GM19395 (cell line): Measurements from ENCODE around the gene CHN2.
A peak's percentile ranks its signal among the peaks of the same experiment; 100 is the strongest.
"Not testable (repeated sequence)": the region's sequence is repeated elsewhere in the genome, so short reads cannot be mapped to it uniquely, and the experiment has no call there.

Source experiments
- ATAC-seq: cut with Tn5 transposase; IDR thresholded peaks from one replicate; pipeline ENCODE4 v1.9.1; 2021; ENCODE audit warnings: mild to moderate bottlenecking, moderate library complexity; ENCODE audit not compliant: unreplicated experiment

The CHN2 gene

GRCh38 chr7:29185613-29186012 lies 9.0 kb upstream of the CHN2 start:
- no peak for ATAC-seq

GRCh38 chr7:29189743-29190201 lies 4.8 kb upstream of the CHN2 start:
- peak; percentile 66 for ATAC-seq

DNA sequence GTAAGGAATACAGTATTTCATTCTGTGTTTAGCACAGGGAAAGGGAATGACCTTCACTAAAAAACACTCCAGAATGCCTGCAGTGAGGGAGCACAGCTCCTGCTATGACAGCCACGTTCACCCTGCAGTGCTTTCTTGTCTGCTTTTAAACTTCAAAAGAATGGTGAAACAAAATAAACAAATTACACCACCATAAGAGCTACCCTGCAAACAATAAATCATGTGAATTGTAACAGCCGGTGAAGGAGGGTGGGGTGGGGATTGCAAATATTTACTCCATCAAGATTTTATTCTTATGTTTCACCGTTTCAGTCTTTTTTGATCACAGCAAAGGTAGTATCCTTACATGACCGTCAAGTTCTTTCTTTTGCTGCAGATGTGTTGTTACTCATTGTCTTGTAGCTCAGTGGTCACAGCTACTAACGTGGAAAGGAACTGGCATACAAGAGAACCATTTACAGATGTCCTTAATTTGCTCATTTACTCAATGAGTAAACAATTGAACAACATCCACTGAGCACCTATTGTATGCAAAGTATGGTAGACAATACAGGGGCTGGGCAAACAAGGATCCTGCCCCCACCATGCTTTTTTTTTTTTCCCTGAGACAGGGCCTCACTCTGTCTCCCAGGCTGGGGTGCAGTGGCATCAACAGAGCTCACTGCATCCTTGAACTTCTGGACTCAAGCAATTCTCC lies 4.1 kb upstream of the CHN2 start:
- ATAC-seq: no peak

DNA sequence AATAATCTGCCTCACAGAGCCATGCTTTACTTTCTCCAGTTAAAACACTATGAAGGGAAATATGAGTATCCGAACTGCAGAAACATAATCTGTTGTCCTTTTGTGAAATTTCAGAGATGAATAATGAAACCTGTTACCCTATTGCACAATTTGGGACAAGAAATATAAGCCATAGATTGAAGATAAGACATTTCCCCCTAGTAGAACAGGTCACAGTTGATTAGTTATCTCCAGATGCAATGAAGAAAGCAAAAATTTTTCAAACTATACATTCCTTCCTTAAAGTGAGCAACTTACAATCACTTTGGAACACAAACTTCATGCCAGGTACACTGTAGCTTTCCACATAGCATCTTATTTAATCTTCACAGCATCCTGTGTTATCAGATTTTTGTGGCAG lies 2.3 kb upstream of the CHN2 start:
- ATAC-seq: no peak

DNA sequence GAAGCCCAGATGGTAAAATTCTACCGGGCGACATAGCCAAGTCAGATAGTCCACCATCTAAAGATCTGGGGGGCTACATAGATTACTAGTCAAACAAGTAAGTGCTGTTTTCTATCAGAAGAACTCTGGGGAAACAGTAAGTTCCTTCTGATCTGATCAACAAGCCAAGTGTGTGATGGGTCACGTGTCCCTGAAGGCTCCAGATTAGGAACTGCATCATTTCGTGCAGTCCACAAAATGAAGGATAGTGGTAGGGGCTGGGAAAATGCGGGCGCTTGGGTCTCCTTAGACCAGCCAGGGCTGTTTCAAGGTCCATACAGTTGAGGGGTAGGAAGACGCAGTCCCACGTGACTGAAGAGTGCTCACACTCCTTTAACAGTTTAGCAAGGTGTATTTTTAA lies 1.8 kb upstream of the CHN2 start:
- ATAC-seq: no peak

GRCh38 chr7:29193316-29194205 lies 1.0 kb upstream of the CHN2 start:
- no peak for ATAC-seq

GRCh38 chr7:29194206-29194593 lies 375 bp upstream of the CHN2 start:
- ATAC-seq: no peak

DNA sequence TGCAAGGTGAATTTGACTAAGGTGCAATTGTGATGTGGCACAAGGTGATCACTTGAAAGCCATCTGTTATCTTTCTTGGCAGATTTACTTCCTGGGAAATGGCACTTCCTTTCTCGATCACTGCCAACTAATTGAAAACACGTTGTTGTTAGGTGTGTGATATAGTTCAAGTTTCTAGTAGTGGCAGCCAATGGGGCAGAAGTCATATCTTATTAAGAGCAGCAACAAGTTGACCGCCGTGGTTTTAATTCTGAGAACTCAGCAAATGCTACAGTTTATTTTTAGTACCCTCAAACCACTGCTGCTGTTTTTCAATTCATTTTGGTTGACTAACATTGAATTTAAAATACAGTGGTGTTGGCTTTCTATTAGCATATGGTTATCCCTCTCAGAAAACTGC lies 1.6 kb downstream of the CHN2 start:
- no peak for ATAC-seq

DNA sequence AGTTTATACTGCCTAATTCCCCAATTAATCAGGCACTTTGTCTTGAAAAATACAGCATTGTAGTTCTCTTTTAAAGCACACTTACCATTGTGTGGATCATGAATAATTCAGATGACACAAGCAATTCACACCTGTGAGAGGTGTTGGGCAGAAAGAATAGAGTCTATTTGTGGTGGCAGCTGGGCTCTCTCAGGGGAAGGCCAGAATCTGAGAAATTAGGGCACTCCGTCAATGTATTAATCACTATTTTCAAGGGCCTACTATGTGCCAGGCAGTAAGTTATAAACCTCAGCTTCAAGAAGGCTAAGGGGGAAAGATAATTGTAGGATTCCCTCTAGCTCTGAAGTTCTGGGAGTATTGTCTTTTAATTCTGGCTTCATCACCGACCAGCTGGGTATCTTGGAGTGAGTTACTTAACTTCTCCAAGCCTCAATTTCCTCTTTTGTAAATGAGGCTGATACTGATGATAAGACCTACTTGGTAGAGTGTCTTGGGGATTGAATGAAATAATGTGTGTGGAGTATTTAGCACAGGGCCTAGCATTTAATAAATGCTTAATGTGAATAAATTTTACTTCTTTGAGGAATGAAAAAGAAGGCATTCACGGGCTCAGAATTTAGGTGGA lies 2.5 kb downstream of the CHN2 start:
- ATAC-seq: no peak

GRCh38 chr7:29197916-29198315 lies 3.3 kb downstream of the CHN2 start:
- ATAC-seq: no peak

DNA sequence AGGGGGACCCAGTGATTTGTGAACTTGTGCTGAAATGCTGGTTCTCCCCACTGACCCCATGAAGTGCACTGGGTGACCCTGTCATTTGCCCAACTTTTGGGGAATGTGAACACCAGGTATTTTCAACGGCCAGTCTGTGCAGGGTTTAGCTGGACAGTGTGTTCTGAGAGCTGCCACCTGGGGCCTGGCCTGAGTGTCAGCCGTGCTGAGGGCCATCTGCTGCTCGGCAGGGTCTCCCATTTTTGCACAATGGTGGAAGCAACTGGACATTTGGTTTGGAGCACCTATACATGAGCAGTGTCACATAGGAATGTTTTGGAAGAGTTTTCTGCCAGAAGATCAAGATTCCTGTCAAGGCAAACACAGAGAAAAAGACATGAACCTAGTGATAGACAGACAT lies 5.2 kb downstream of the CHN2 start:
- no peak for ATAC-seq

GRCh38 chr7:29202651-29203069 lies 8.1 kb downstream of the CHN2 start:
- ATAC-seq: no peak

GRCh38 chr7:29204491-29205272 lies 10.1 kb downstream of the CHN2 start:
- no peak for ATAC-seq

GRCh38 chr7:29207162-29207801 lies 12.7 kb downstream of the CHN2 start:
- ATAC-seq: no peak

- no peak for ATAC-seq
These were observed 14.1 kb downstream of the CHN2 start for GRCh38 chr7:29208410-29209250.

DNA sequence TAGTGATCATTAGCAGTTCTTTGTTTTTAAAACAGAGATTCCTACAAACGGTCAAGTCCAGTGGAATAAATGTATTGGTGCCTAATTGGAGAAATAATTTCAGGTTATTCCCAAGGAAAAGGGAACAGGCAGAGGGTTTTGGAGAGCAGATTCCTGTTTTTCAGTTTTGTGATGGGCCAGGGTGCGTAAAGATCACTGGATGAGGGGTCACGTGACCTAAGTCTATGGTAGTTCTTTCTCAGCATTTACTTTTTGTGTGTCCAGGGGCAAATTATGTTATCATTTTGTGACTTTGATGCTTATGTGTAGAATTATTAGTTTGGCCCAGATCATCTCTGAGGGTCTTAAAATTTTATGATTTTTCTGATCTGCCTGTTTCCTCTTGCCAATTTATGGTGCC lies 15.2 kb downstream of the CHN2 start:
- no peak for ATAC-seq

GRCh38 chr7:29212736-29213135 lies 18.2 kb downstream of the CHN2 start:
- not testable (repeated sequence) for ATAC-seq

DNA sequence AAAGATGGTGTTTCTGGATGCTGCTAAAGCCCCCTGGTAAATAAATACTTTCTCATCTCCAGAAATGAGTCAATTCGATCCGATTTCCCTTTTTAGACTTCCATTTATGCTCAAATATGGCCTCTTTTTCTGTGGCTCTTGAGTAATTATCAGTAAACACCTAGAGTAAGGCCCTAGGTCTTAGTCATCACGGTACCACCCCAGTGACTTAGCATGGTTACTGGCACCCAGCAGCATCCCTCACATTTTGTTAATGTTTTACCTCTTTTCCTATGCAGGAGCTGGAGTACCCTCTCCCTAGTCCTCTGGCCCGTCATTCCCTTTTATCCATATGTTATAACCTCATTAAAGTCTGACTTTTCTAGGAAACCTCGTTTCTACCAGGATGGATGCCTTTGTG lies 19.5 kb downstream of the CHN2 start:
- no peak for ATAC-seq

DNA sequence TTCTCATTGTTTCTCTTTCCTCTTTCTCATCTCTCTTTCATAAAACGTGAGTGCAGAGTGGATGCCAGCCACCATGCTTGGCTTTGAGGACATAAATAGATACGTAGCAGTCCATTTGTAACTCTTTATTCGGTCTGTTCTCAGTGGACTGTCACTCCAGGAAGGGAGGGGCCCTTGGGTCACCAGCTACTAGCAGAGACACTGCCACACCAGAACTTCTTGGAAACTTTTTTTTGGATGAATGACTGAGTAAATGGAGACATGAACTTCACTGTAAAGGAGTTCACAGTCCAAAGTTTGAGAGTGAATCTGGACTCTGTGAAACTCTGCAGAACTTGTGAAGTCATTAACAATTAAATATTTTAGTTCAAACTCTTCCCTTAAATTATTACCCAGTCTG lies 20.2 kb downstream of the CHN2 start:
- no peak for ATAC-seq

- ATAC-seq: no peak
These were observed 21.6 kb downstream of the CHN2 start for GRCh38 chr7:29216128-29216527.
